Measurements from ENCODE around the gene TMEM238.
"Not testable (repeated sequence)": the region's sequence is repeated elsewhere in the genome, so short reads cannot be mapped to it uniquely, and the experiment has no call there.

Gene TMEM238

DNA sequence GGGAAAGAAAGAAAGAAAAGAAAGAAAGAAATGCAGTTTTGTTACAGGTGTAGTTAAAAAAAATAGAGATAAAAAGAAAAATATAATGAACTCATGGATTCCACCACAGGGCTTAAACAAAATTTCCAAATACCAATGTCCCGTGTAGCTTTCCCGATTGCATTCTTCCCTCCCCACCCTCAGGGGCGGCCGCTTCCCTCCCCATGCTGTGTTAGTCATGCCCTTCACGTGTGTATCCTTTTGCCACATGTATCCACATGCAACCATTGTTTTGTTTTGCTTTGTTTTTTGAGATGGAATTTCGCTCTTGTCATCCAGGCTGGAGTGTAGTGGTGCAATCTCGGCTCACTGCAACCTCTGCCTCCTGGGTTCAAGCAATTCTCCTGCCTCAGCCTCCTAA lies 48.0 kb downstream of the TMEM238 start:
- DNase-seq, result no peak

DNA sequence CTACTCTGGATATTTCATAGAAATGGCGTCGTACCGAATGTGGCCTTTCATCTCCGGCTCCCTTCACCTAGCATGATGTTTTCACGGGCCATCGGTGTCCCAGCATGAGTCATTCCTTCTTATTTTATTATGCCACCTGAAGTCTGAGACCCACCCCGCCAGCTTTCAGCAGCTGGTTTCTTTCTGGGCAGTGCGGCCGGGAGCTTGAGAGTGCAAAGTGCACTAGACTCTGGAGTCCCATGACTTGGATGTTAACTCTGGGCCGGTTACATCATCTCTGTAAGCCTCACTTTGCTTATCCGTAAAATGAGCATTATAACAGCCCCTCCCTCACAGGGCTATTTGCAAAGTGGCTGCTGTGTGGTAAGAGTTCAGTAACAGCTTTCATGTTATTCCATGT lies 50.2 kb downstream of the TMEM238 start:
- DNase-seq, result no peak

DNA sequence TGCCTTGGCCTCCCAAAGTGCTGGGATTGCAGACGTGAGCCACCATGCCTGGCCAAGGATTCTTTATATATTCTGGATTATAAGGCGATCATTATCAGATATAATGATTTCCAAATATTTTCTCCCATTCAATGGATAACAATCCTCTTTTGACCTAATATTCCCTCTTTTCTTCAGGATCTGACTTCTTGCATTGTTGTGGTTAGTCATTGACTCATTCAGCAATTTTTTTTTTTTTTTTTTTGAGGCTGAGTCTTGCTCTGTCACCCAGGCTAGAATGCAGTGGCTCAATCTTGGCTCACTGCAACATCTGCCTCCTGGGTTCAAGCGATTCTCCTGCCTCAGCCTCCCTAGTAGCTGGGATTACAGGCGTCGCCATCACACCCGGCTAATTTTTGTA lies 54.3 kb downstream of the TMEM238 start:
- DNase-seq, result not testable (repeated sequence)

All from NCI-H524 (cell line).